GM18498 (cell line): ENCODE data around the gene NID1.
A peak's percentile ranks its signal among the peaks of the same experiment; 100 is the strongest.
"Not testable (repeated sequence)": the region's sequence is repeated elsewhere in the genome, so short reads cannot be mapped to it uniquely, and the experiment has no call there.

Experiments used
- ATAC-seq: cut with Tn5 transposase; IDR thresholded peaks from one replicate; pipeline ENCODE4 v1.9.1; 2021; ENCODE audit warnings: mild to moderate bottlenecking, moderate library complexity; ENCODE audit not compliant: unreplicated experiment

NID1 gene

GRCh38 chr1:235999259-235999925 lies 65.5 kb downstream of the NID1 start:
- ATAC-seq = peak; percentile 79

- peak; percentile 42 for ATAC-seq
Measured at GRCh38 chr1:235998812-235999211, 66.1 kb downstream of the NID1 start.

GRCh38 chr1:235997931-235998330 lies 67.0 kb downstream of the NID1 start:
- ATAC-seq = no peak

GRCh38 chr1:235997049-235997448 lies 67.8 kb downstream of the NID1 start:
- ATAC-seq = no peak

GRCh38 chr1:235996048-235996785 lies 68.7 kb downstream of the NID1 start:
- no peak for ATAC-seq

GRCh38 chr1:235995511-235995910 lies 69.4 kb downstream of the NID1 start:
- no peak for ATAC-seq

- no peak for ATAC-seq
Measured at GRCh38 chr1:235993652-235994051, 71.2 kb downstream of the NID1 start.

GRCh38 chr1:235992868-235993267 lies 72.0 kb downstream of the NID1 start:
- no peak for ATAC-seq

GRCh38 chr1:235992346-235992745 lies 72.5 kb downstream of the NID1 start:
- ATAC-seq = no peak

- no peak for ATAC-seq
Measured at GRCh38 chr1:235990330-235990795, 74.5 kb downstream of the NID1 start.

- no peak for ATAC-seq
Measured at GRCh38 chr1:235989105-235989504, 75.8 kb downstream of the NID1 start.

- ATAC-seq = no peak
Measured at GRCh38 chr1:235986869-235987268, 78.0 kb downstream of the NID1 start.

- no peak for ATAC-seq
Measured at GRCh38 chr1:235984041-235984825, 80.7 kb downstream of the NID1 start.

GRCh38 chr1:235980976-235981375 lies 83.9 kb downstream of the NID1 start:
- ATAC-seq = no peak

- no peak for ATAC-seq
Measured at GRCh38 chr1:235979716-235980333, 85.1 kb downstream of the NID1 start.

GRCh38 chr1:235979176-235979575 lies 85.7 kb downstream of the NID1 start:
- ATAC-seq = no peak

GRCh38 chr1:235976490-235976889 lies 88.4 kb downstream of the NID1 start:
- no peak for ATAC-seq

- no peak for ATAC-seq
Measured at GRCh38 chr1:235974616-235975015, 90.3 kb downstream of the NID1 start.

- ATAC-seq = not testable (repeated sequence)
Measured at GRCh38 chr1:235972691-235973090, 92.2 kb downstream of the NID1 start.

GRCh38 chr1:235972311-235972689 lies 92.6 kb downstream of the NID1 start:
- ATAC-seq = peak; percentile 41
